GM12878 (cell line): ENCODE results near the gene CNTNAP2. TPM values are rescaled to one million over a fixed set of nuclear protein-coding genes. Genes with fewer than 3 reads are reported as not detected.

ENCODE experiments used
- ATAC-seq: fragments of 200-7000 bp; cut with Tn5 transposase; 3 replicates; pipeline ENCODE4 v1.9.1; 2020; ENCODE audit warnings: mild to moderate bottlenecking, moderate library complexity
- BruUV-seq: library from RNA; stranded (reverse); fragments of 400-500 nt; replicated peaks from 2 replicates; lab custom pipeline; 2021; lab: Mats Ljungman, UMichigan
- CTCF ChIA-PET: fragments of 300-600 bp; sonication (Branson Sonifier 250); formaldehyde crosslinking; extraction: SDS; loops from one replicate; lab custom pipeline; 2021; ENCODE audit warnings: inconsistent platforms; lab: Yijun Ruan, JAX
- POLR2A ChIA-PET: fragments of 350-600 bp; formaldehyde crosslinking; extraction: SDS; loops from one replicate; lab custom pipeline; 2021; ENCODE audit warnings: inconsistent platforms; lab: Charles Lee
- RAD21 ChIA-PET: fragments of 300-600 bp; sonication (Branson Sonifier 250); formaldehyde crosslinking; loops from one replicate; lab custom pipeline; 2023; ENCODE audit warnings: antibody characterized with exemption; ENCODE audit not compliant: unreplicated experiment; lab: Charles Lee
- SMC1A ChIA-PET: fragments of 300-600 bp; sonication (Branson Sonifier 250); formaldehyde crosslinking; loops from one replicate; lab custom pipeline; 2023; ENCODE audit not compliant: unreplicated experiment, uncharacterized antibody; lab: Charles Lee
- DNase-seq: peaks from one replicate; pipeline ENCODE4 v3.0.0-alpha.2; 2011; ENCODE audit warnings: low read depth, low spot score
- FAIRE-seq: peaks from 3 replicates; lab custom pipeline; 2011; peaks lifted over from hg19 to GRCh38; lab: Jason Lieb, UNC
- H2AFZ ChIP-seq: 2 replicates; pipeline ENCODE4 v1.6.0; 2011; ENCODE audit warnings: low read depth, low read length, control low read depth; ENCODE audit not compliant: control insufficient read depth
- H3K27ac ChIP-seq: 2 replicates; pipeline ENCODE4 v1.5.1; 2011; ENCODE audit warnings: control low read depth; ENCODE audit not compliant: control insufficient read depth, insufficient read depth
- H3K27me3 ChIP-seq, 2 experiments: replicated peaks in 1 of 2; 2 replicates each; pipeline versions ENCODE4 v1.6.0 to v1.6.1; 2011; ENCODE audit warnings: low read length in 1 of 2; ENCODE audit not compliant: control insufficient read depth in 2 of 2, insufficient read depth in 2 of 2
- H3K36me3 ChIP-seq, 2 experiments: 2 replicates each; pipeline ENCODE4 v1.5.1; 2011; ENCODE audit warnings: low read length in 1 of 2; ENCODE audit not compliant: control insufficient read depth in 2 of 2, insufficient read depth in 2 of 2
- H3K4me1 ChIP-seq: 2 replicates; pipeline ENCODE4 v1.6.1; 2011; ENCODE audit warnings: mild to moderate bottlenecking, low read length, moderate library complexity, mixed read lengths; ENCODE audit not compliant: control insufficient read depth, insufficient read depth
- H3K4me2 ChIP-seq: 2 replicates; pipeline ENCODE4 v1.6.0; 2011; ENCODE audit warnings: control low read depth; ENCODE audit not compliant: control insufficient read depth, insufficient read depth
- H3K4me3 ChIP-seq: fragments of 200-600 bp; sonication (generic); 2 replicates; pipeline ENCODE4 v1.5.1; 2016
- H3K79me2 ChIP-seq: 2 replicates; pipeline ENCODE4 v1.6.0; 2011; ENCODE audit warnings: low read length; ENCODE audit not compliant: control insufficient read depth, insufficient read depth
- H3K9ac ChIP-seq: 2 replicates; pipeline ENCODE4 v1.8.0; 2011; ENCODE audit warnings: low read length, control low read depth, mixed read lengths; ENCODE audit not compliant: control insufficient read depth, insufficient read depth
- H3K9me3 ChIP-seq: replicated peaks from 3 replicates; pipeline ENCODE4 v1.5.1; 2011; ENCODE audit warnings: mild to moderate bottlenecking, low read length; ENCODE audit not compliant: control insufficient read depth, insufficient read depth
- H4K20me1 ChIP-seq: 2 replicates; pipeline ENCODE4 v1.6.0; 2011; ENCODE audit not compliant: control insufficient read depth, insufficient read depth
- ATF7 ChIP-seq: fragments of 450-650 bp; IDR thresholded peaks from 2 replicates; pipeline ENCODE4 v1.6.1; 2016; ENCODE audit warnings: low read depth, mild to moderate bottlenecking
- BMI1 ChIP-seq: fragments of 450-650 bp; IDR thresholded peaks from 2 replicates; pipeline ENCODE4 v1.6.1; 2016; ENCODE audit warnings: mild to moderate bottlenecking, moderate library complexity, borderline replicate concordance
- CHD1 ChIP-seq: IDR thresholded peaks from 2 replicates; pipeline ENCODE4 v1.6.1; 2012; ENCODE audit warnings: low read depth, low read length, improper control_type of control experiment
- FOXK2 ChIP-seq: fragments of 450-650 bp; IDR thresholded peaks from 2 replicates; pipeline ENCODE4 v1.6.1; 2017; ENCODE audit warnings: mild to moderate bottlenecking, moderate library complexity
- FOXM1 ChIP-seq: IDR thresholded peaks from 2 replicates; pipeline ENCODE4 v1.6.1; 2012; ENCODE audit warnings: low read depth, mild to moderate bottlenecking, inconsistent platforms, low read length, moderate library complexity
- KAT2A ChIP-seq: conservative IDR thresholded peaks from 2 replicates; pipeline ENCODE4 v1.6.1; 2011; ENCODE audit warnings: low read depth, low read length; ENCODE audit not compliant: control insufficient read depth
- LARP7 ChIP-seq: fragments of 450-650 bp; IDR thresholded peaks from 2 replicates; pipeline ENCODE4 v1.6.1; 2017; ENCODE audit warnings: mild to moderate bottlenecking
- MTA3 ChIP-seq: IDR thresholded peaks from 2 replicates; pipeline ENCODE4 v1.6.1; 2012; ENCODE audit warnings: low read length, inconsistent platforms, borderline replicate concordance
- RB1 ChIP-seq: fragments of 450-650 bp; formaldehyde crosslinking; IDR thresholded peaks from 2 replicates; pipeline ENCODE4 v1.6.1; 2017; ENCODE audit warnings: mild to moderate bottlenecking, borderline replicate concordance
- USF1 ChIP-seq: IDR thresholded peaks from 2 replicates; pipeline ENCODE4 v1.6.1; 2011; ENCODE audit warnings: borderline replicate concordance, low read depth, mild to moderate bottlenecking, moderate library complexity, mixed read lengths, low read length; ENCODE audit not compliant: insufficient read depth; ENCODE audit errors: extremely low read length
- ZBED1 ChIP-seq: IDR thresholded peaks from 2 replicates; pipeline ENCODE4 v1.6.1; 2016; ENCODE audit warnings: borderline replicate concordance
- ZBTB33 ChIP-seq: fragments of 450-650 bp; IDR thresholded peaks from 2 replicates; pipeline ENCODE4 v1.6.1; 2017; ENCODE audit warnings: mild to moderate bottlenecking
- WGBS: methylation state at CpG from one replicate; pipeline ENCODE4 v1.1.6; 2016; ENCODE audit warnings: low lambda C conversion rate; ENCODE audit not compliant: insufficient replicate concordance, insufficient coverage; ENCODE audit errors: missing lambda C conversion rate; 5-methylcytosine and 5-hydroxymethylcytosine counted together
- in situ Hi-C: fragments of 300-500 bp; cut with MboI; formaldehyde crosslinking; loops from 9 replicates; pipeline ENCODE4 v1.14.3; 2018; ENCODE audit warnings: mixed read lengths
- intact Hi-C: fragments of 100-400 bp; cut with micrococcal nuclease; formaldehyde crosslinking; loops from one replicate; pipeline ENCODE4 v1.14.2; 2022; ENCODE audit not compliant: unreplicated experiment
- polyA plus RNA-seq, 11 experiments: library from polyadenylated mRNA; depleted of rRNA in 4 of 11; unstranded in 6 of 11; stranded (reverse) in 5 of 11; fragments of >200 nt; fragmentation: Nextera tagmentation in 4 of 11; fragmentation: Illumina TruSeq in 1 of 11; extraction: Ambion mirVana in 4 of 11; extraction: Trizol in 1 of 11; gene quantifications; 1 replicate in 1 of 11; 2 replicates in 10 of 11; pipeline versions ENCODE4 v1.2.1 to v1.2.3, GENCODE V29; 2011 to 2016; ENCODE audit warnings: inconsistent platforms in 2 of 11, missing spikeins in 2 of 11, low read depth in 1 of 11
- total RNA-seq, 4 experiments: library from RNA; depleted of rRNA in 3 of 4; stranded (reverse); fragments of >200 nt in 3 of 4; fragmentation: Illumina TruSeq in 1 of 4; extraction: Trizol in 1 of 4; gene quantifications; 2 replicates each; pipeline versions ENCODE4 v1.2.1 to v1.2.3, GENCODE V29; 2013 to 2021
- TF ChIP-seq, protein P1 (sequence below): fragments of 450-650 bp; conservative IDR thresholded peaks from 2 replicates; pipeline ENCODE4 v1.6.1; 2017; ENCODE audit warnings: mild to moderate bottlenecking, moderate library complexity
- TF ChIP-seq, protein P2 (sequence below): fragments of 450-650 bp; IDR thresholded peaks from 2 replicates; pipeline ENCODE4 v1.6.1; 2018; ENCODE audit warnings: mild to moderate bottlenecking, low read depth, moderate library complexity; ENCODE audit not compliant: partially characterized antibody

The CNTNAP2 gene
- total and polyA plus RNA-seq, 10 of the 15 experiments (the other 5 are each of a cell fraction or from before 2014, with no cell fraction given): 0.03 to 0.08 (median 0.03) TPM; not detected in 7

GRCh38 chr7:148104924-148105323, 1988.3 kb downstream of the CNTNAP2 start:
- no TSS peak for BruUV-seq
- no peak for ATAC-seq
- H3K4me1 ChIP-seq: no peaks in the 10 kb centered on the region
- intact Hi-C loops (no loop called here), in situ Hi-C loops (no loop called here)
- ChIA-PET SMC1A (no interaction called here), POLR2A (no interaction called here), RAD21 (no interaction called here), CTCF (no interaction called here)
- H3K27ac ChIP-seq: no peak overlapping the region
- no peaks in the 10 kb centered on the region for H3K79me2 ChIP-seq
- TF ChIP-seq FOXM1 (no peak), ZBTB33 (no peak), ATF7 (no peak), FOXK2 (no peak), LARP7 (no peak), ZBED1 (no peak), KAT2A (no peak), BMI1 (no peak), USF1 (no peak), CHD1 (no peak), MTA3 (no peak), RB1 (no peak)
- TF ChIP-seq, protein P1, sequence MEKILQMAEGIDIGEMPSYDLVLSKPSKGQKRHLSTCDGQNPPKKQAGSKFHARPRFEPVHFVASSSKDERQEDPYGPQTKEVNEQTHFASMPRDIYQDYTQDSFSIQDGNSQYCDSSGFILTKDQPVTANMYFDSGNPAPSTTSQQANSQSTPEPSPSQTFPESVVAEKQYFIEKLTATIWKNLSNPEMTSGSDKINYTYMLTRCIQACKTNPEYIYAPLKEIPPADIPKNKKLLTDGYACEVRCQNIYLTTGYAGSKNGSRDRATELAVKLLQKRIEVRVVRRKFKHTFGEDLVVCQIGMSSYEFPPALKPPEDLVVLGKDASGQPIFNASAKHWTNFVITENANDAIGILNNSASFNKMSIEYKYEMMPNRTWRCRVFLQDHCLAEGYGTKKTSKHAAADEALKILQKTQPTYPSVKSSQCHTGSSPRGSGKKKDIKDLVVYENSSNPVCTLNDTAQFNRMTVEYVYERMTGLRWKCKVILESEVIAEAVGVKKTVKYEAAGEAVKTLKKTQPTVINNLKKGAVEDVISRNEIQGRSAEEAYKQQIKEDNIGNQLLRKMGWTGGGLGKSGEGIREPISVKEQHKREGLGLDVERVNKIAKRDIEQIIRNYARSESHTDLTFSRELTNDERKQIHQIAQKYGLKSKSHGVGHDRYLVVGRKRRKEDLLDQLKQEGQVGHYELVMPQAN: no peak
- TF ChIP-seq, protein P2, sequence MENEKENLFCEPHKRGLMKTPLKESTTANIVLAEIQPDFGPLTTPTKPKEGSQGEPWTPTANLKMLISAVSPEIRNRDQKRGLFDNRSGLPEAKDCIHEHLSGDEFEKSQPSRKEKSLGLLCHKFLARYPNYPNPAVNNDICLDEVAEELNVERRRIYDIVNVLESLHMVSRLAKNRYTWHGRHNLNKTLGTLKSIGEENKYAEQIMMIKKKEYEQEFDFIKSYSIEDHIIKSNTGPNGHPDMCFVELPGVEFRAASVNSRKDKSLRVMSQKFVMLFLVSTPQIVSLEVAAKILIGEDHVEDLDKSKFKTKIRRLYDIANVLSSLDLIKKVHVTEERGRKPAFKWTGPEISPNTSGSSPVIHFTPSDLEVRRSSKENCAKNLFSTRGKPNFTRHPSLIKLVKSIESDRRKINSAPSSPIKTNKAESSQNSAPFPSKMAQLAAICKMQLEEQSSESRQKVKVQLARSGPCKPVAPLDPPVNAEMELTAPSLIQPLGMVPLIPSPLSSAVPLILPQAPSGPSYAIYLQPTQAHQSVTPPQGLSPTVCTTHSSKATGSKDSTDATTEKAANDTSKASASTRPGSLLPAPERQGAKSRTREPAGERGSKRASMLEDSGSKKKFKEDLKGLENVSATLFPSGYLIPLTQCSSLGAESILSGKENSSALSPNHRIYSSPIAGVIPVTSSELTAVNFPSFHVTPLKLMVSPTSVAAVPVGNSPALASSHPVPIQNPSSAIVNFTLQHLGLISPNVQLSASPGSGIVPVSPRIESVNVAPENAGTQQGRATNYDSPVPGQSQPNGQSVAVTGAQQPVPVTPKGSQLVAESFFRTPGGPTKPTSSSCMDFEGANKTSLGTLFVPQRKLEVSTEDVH: no peak
- DNase-seq: no peak
- H3K27me3 ChIP-seq: no peaks in the 10 kb centered on the region
- H3K4me2 ChIP-seq: no peak overlapping the region
- no peak overlapping the region for H3K9ac ChIP-seq
- no peaks in the 10 kb centered on the region for H3K9me3 ChIP-seq
- H3K36me3 ChIP-seq: no peaks in the 10 kb centered on the region
- 0% methylated on average over 2 of the region's 2 CpGs for WGBS
- FAIRE-seq: no peak
- no peak overlapping the region for H2AFZ ChIP-seq
- H3K4me3 ChIP-seq: no peak overlapping the region
- no peaks in the 10 kb centered on the region for H4K20me1 ChIP-seq
